Sigmoid colon (tissue), 4 donors: ENCODE measurements around the gene PDE11A.

Source experiments
- CTCF ChIP-seq, 4 experiments: fragments of 450-650 bp in 3 of 4; fragments of 200-600 bp in 1 of 4; IDR thresholded peaks; one replicate each; pipeline ENCODE4 v1.5.1; 2016 to 2019; ENCODE audit warnings: antibody characterized with exemption in 4 of 4, mild to moderate bottlenecking in 3 of 4, moderate library complexity in 2 of 4
- EP300 ChIP-seq, 4 donors: sonication (generic); formaldehyde crosslinking; IDR thresholded peaks; one replicate each; pipeline ENCODE4 v1.6.1; 2017; ENCODE audit warnings: antibody characterized with exemption in 4 of 4
- POLR2A ChIP-seq, 2 donors: fragments of 450-650 bp; IDR thresholded peaks; one replicate each; pipeline ENCODE4 v1.6.1; 2016; ENCODE audit warnings: antibody characterized with exemption in 2 of 2, mild to moderate bottlenecking in 2 of 2, moderate library complexity in 2 of 2
- POLR2AphosphoS5 ChIP-seq, 4 donors: sonication (generic); formaldehyde crosslinking; IDR thresholded peaks; one replicate each; pipeline ENCODE4 v1.6.1; 2017; ENCODE audit warnings: antibody characterized with exemption in 4 of 4

DNA sequence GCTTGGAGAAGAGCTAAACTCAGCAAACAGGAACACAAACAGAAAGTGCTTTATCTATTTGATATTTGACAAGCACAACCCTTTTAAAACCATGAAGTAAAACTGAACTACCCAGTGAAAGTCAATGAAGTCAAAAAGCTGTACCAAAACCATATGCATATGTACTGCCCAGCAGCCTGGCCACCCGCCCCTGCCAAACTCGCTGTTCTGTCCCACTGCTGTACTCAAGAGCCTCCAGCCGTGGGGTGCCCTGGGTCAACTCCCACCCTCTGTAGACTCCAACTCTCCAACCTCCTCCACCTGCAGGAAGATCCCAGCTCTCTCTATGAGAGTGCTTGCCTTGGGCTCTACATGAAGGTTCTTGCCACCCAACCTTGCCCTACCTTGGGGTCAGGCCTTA, 411.8 kb downstream of the PDE11A start:
- TF ChIP-seq POLR2A (IDR thresholded peaks at IDR 0.05) (no peak), CTCF (IDR thresholded peaks at IDR 0.05) (no peak), POLR2AphosphoS5 (IDR thresholded peaks at IDR 0.05) (no peak), EP300 (IDR thresholded peaks at IDR 0.05) (no peak)
